ENCODE data around the gene ELP1.
A peak's percentile ranks its signal among the peaks of the same experiment; 100 is the strongest.

GRCh38 chr9:108933718-108934322, at the start of gene ELP1:
- TF ChIP-seq POLR2AphosphoS5 (IDR thresholded peaks at IDR 0.05; ENCODE audit: low read depth, low read length) (peak; percentile 74), TAF1 (IDR thresholded peaks at IDR 0.05; ENCODE audit: borderline replicate concordance, insufficient read depth, low read length) (peak; percentile 60; the same call in 1 of the 2 replicates), SIN3A (IDR thresholded peaks at IDR 0.05; ENCODE audit: borderline replicate concordance, insufficient read depth, low read length) (no peak; the same call in 1 of the 2 replicates), REST (IDR thresholded peaks at IDR 0.05; ENCODE audit: insufficient read depth in 1 of 2, low read depth in 2 of 2, low read length in 2 of 2) (peak in 1 of 2 experiments; percentile 39; a peak in 1 of 4 replicates)

Measured in PFSK-1 (cell line).